Measurements from ENCODE around the gene COA4. TPM values are rescaled to one million over a fixed set of nuclear protein-coding genes. Genes with fewer than 3 reads are reported as not detected.

The COA4 gene
- total RNA-seq, 2 donors from 2014 or later = 56.2 to 104 TPM

- Mint-ChIP-seq H3K27me3 (no peaks in the 10 kb centered on the region), H3K27ac (no peak overlapping the region), H3K9me3 (no peaks in the 10 kb centered on the region), H3K36me3 (ENCODE audit: low read depth) (peaks cover 44% of the 10 kb centered on the region), H3K4me1 (peaks cover 7% of the 10 kb centered on the region), H3K4me3 (peak overlapping the region; percentile 6)
- no peak for ATAC-seq (replicated peaks)
Observed at GRCh38 chr11:73878771-73879170, 2.1 kb upstream of the COA4 start.

- peaks cover 63% of the 10 kb centered on the region for H3K36me3 Mint-ChIP-seq (ENCODE audit: low read depth)
- no peaks in the 10 kb centered on the region for H3K27me3 Mint-ChIP-seq
- peak overlapping the region; percentile 94 for H3K4me3 Mint-ChIP-seq
- H3K4me1 Mint-ChIP-seq = peaks cover 7% of the 10 kb centered on the region
- no peak for ATAC-seq (replicated peaks)
- no peaks in the 10 kb centered on the region for H3K9me3 Mint-ChIP-seq
- peak overlapping the region; percentile 97 for H3K27ac Mint-ChIP-seq
Observed at GRCh38 chr11:73875840-73876239, 806 bp downstream of the COA4 start.

GRCh38 chr11:73875380-73875779, 1.3 kb downstream of the COA4 start:
- Mint-ChIP-seq H3K4me3 (peak overlapping the region; percentile 94), H3K9me3 (no peaks in the 10 kb centered on the region), H3K4me1 (peaks cover 7% of the 10 kb centered on the region), H3K27me3 (no peaks in the 10 kb centered on the region), H3K36me3 (ENCODE audit: low read depth) (peaks cover 68% of the 10 kb centered on the region), H3K27ac (peak overlapping the region; percentile 97)
- ATAC-seq (replicated peaks) = no peak

GRCh38 chr11:73872749-73873357, 3.8 kb downstream of the COA4 start:
- no peak for ATAC-seq (replicated peaks)
- peaks cover 7% of the 10 kb centered on the region for H3K4me1 Mint-ChIP-seq
- H3K4me3 Mint-ChIP-seq = no peak overlapping the region
- peaks cover 72% of the 10 kb centered on the region for H3K36me3 Mint-ChIP-seq (ENCODE audit: low read depth)
- H3K27me3 Mint-ChIP-seq = no peaks in the 10 kb centered on the region
- H3K9me3 Mint-ChIP-seq = no peaks in the 10 kb centered on the region
- H3K27ac Mint-ChIP-seq = peak overlapping the region; percentile 38

- Mint-ChIP-seq H3K4me3 (no peak overlapping the region), H3K27me3 (no peaks in the 10 kb centered on the region), H3K36me3 (ENCODE audit: low read depth) (peaks cover 55% of the 10 kb centered on the region), H3K27ac (no peak overlapping the region), H3K9me3 (no peaks in the 10 kb centered on the region), H3K4me1 (peaks cover 2% of the 10 kb centered on the region)
- ATAC-seq (replicated peaks) = no peak
Observed at GRCh38 chr11:73870261-73870660, 6.4 kb downstream of the COA4 start.

- no peak overlapping the region for H3K4me3 Mint-ChIP-seq
- no peaks in the 10 kb centered on the region for H3K9me3 Mint-ChIP-seq
- ATAC-seq (replicated peaks) = no peak
Observed at GRCh38 chr11:73869332-73869949, 7.2 kb downstream of the COA4 start.

GRCh38 chr11:73866586-73866996, 10.1 kb downstream of the COA4 start:
- H3K9me3 Mint-ChIP-seq = no peaks in the 10 kb centered on the region
- H3K27me3 Mint-ChIP-seq = no peaks in the 10 kb centered on the region
- H3K27ac Mint-ChIP-seq = no peak overlapping the region
- peak; percentile 26 for ATAC-seq (replicated peaks)
- H3K36me3 Mint-ChIP-seq (ENCODE audit: low read depth) = peaks cover 45% of the 10 kb centered on the region
- H3K4me1 Mint-ChIP-seq = no peaks in the 10 kb centered on the region
- H3K4me3 Mint-ChIP-seq = no peak overlapping the region

More at GRCh38 chr11:73869332-73869949, 7.2 kb downstream of the COA4 start:
- H3K4me1 Mint-ChIP-seq = no peaks in the 10 kb centered on the region
- peak overlapping the region; percentile 28 for H3K27ac Mint-ChIP-seq
- no peaks in the 10 kb centered on the region for H3K27me3 Mint-ChIP-seq
- H3K36me3 Mint-ChIP-seq (ENCODE audit: low read depth) = peaks cover 55% of the 10 kb centered on the region

- Mint-ChIP-seq H3K4me3 (no peak overlapping the region), H3K36me3 (ENCODE audit: low read depth) (peaks cover 45% of the 10 kb centered on the region), H3K27ac (no peak overlapping the region), H3K4me1 (no peaks in the 10 kb centered on the region), H3K27me3 (no peaks in the 10 kb centered on the region), H3K9me3 (no peaks in the 10 kb centered on the region)
- ATAC-seq (replicated peaks) = no peak
Observed at GRCh38 chr11:73866095-73866579, 10.5 kb downstream of the COA4 start.

- ATAC-seq (replicated peaks) = no peak
- peaks cover 49% of the 10 kb centered on the region for H3K36me3 Mint-ChIP-seq (ENCODE audit: low read depth)
- H3K27ac Mint-ChIP-seq = no peak overlapping the region
- H3K4me3 Mint-ChIP-seq = no peak overlapping the region
- no peaks in the 10 kb centered on the region for H3K4me1 Mint-ChIP-seq
- no peaks in the 10 kb centered on the region for H3K27me3 Mint-ChIP-seq
- no peaks in the 10 kb centered on the region for H3K9me3 Mint-ChIP-seq
Observed at GRCh38 chr11:73862986-73863385, 13.7 kb downstream of the COA4 start.

- Mint-ChIP-seq H3K9me3 (no peaks in the 10 kb centered on the region), H3K27me3 (no peaks in the 10 kb centered on the region), H3K27ac (peak overlapping the region; percentile 2), H3K36me3 (ENCODE audit: low read depth) (peaks cover 46% of the 10 kb centered on the region), H3K4me1 (no peaks in the 10 kb centered on the region), H3K4me3 (no peak overlapping the region)
- no peak for ATAC-seq (replicated peaks)
Observed at GRCh38 chr11:73860202-73860601, 16.4 kb downstream of the COA4 start.

GRCh38 chr11:73859671-73860070, 17.0 kb downstream of the COA4 start:
- Mint-ChIP-seq H3K4me1 (no peaks in the 10 kb centered on the region), H3K36me3 (ENCODE audit: low read depth) (peaks cover 41% of the 10 kb centered on the region), H3K27me3 (no peaks in the 10 kb centered on the region), H3K27ac (no peak overlapping the region), H3K9me3 (no peaks in the 10 kb centered on the region), H3K4me3 (no peak overlapping the region)
- ATAC-seq (replicated peaks) = no peak

- Mint-ChIP-seq H3K4me1 (no peaks in the 10 kb centered on the region), H3K36me3 (ENCODE audit: low read depth) (peaks cover 16% of the 10 kb centered on the region), H3K4me3 (no peak overlapping the region), H3K27ac (no peak overlapping the region), H3K27me3 (no peaks in the 10 kb centered on the region), H3K9me3 (no peaks in the 10 kb centered on the region)
- no peak for ATAC-seq (replicated peaks)
Observed at GRCh38 chr11:73856031-73856567, 20.5 kb downstream of the COA4 start.

GRCh38 chr11:73854680-73855079, 22.0 kb downstream of the COA4 start:
- no peaks in the 10 kb centered on the region for H3K27me3 Mint-ChIP-seq
- no peak for ATAC-seq (replicated peaks)
- no peak overlapping the region for H3K27ac Mint-ChIP-seq
- no peak overlapping the region for H3K4me3 Mint-ChIP-seq
- H3K36me3 Mint-ChIP-seq (ENCODE audit: low read depth) = peaks cover 11% of the 10 kb centered on the region
- H3K4me1 Mint-ChIP-seq = no peaks in the 10 kb centered on the region
- H3K9me3 Mint-ChIP-seq = no peaks in the 10 kb centered on the region

- Mint-ChIP-seq H3K27ac (no peak overlapping the region), H3K9me3 (no peaks in the 10 kb centered on the region), H3K27me3 (no peaks in the 10 kb centered on the region), H3K36me3 (ENCODE audit: low read depth) (peaks cover 32% of the 10 kb centered on the region), H3K4me3 (no peak overlapping the region), H3K4me1 (no peaks in the 10 kb centered on the region)
- no peak for ATAC-seq (replicated peaks)
Observed at GRCh38 chr11:73852049-73852448, 24.6 kb downstream of the COA4 start.
